Hypothalamus (tissue), 51 donors: ENCODE measurements around the gene CTIF.

ENCODE experiments used
- DNase-seq, 51 donors: peaks; one replicate each; lab custom pipeline; 2025; lab: John Stamatoyannopoulos, UW

The CTIF gene

DNA sequence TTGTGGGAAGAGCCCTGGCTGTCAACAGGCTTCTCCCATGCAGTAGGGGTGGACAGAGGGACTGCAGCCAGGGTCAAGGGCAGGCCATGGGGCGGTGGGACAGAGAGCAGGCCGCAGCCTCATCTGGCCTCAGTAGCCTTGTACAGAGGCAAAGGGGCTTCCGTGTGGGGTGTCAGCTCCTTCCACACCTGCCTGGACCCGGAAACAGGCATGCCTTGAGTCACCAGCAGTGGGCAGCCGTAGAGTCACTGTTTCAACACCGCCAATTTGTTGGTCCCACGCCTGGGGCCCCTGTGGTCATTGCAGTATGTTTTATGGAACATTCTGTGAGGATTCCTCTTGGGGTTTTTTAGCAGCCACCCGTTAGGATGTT is 238.9 kb downstream of the CTIF start:
- DNase-seq: peak in 1 of 51 donors; percentile 21

DNA sequence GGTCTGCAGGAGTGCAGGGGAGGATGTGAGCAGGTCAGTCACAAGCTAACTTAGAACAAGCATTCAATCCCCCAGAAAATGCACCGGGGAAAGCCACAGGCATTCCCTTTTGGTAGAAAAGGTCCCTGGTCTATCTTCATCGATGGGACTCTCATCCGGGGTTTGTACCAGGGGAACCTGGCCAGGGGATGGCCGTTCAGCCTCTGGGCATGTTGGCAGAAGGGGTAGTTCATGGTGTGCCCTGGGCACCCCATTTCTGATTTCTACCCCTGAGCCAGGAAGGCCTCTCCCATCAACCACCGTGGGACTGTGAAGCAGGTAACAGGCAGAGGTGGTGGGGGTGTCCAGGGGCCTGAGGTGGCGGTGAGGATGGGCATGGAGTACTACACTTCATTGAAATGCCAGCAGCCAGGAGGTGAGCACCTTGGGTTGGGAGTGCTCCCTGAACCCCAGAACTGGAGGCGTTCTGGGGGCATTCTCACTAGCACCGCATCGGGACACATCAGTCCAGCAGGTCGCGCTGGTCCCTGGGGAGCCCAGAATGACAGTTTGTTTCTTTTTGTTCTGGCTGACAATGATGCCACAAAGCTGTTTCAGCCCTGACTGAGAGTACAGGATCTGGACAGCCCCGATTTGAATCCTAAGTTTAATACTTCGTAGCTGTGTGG is 239.6 kb downstream of the CTIF start:
- DNase-seq: no peak

GRCh38 chr18:48779462-48779861 is 240.6 kb downstream of the CTIF start:
- no peak for DNase-seq

- no peak for DNase-seq
These were observed 241.5 kb downstream of the CTIF start for GRCh38 chr18:48780201-48780912.

- no peak for DNase-seq
These were observed 242.0 kb downstream of the CTIF start for GRCh38 chr18:48780913-48781162.

DNA sequence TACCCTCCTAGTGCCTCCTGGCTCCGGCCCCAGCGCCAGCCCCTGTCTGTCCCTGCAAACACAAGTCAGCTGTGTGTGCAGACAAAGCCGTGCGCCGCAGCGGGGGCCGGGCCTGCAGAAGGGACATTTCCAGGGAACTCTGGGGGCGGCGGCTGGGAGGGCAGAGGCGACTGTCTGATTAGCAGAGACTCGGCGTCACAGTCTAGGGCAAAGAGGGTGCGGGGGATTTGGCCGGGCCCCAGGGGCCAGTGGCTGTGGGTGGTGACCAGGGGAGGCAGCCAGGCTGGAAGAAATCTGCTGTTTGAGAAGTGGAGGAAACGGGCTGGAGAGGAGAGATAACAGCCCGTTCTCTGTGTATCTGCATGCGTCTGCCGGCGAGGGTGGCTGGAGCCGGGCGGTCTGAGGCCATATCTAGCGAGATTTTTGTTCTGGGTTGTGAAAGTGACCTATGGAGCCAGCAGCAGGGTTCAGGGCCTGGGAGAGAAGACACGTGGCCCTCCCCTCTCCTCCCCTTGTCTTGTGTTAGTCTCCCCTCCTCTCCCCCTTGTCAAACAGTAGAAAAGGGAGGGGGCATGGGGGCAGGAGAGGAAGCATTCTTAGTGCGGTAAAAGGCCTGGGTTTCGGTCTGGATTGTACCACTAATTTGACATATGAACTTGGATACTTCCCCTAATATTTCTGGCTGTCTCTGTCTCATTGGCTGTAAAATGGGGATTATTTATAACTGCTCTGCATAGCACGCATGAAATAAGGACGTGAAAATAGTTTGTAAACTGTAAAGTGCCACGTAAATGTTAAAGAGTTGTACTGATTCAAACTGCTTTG is 242.5 kb downstream of the CTIF start:
- peak in 49 of 51 donors; percentile 13 to 93 (median 72) for DNase-seq

GRCh38 chr18:48781988-48782363 is 243.1 kb downstream of the CTIF start:
- no peak for DNase-seq

- DNase-seq: peak in 26 of 51 donors; percentile 14 to 67 (median 34)
These were observed 243.6 kb downstream of the CTIF start for GRCh38 chr18:48782381-48782861.

DNA sequence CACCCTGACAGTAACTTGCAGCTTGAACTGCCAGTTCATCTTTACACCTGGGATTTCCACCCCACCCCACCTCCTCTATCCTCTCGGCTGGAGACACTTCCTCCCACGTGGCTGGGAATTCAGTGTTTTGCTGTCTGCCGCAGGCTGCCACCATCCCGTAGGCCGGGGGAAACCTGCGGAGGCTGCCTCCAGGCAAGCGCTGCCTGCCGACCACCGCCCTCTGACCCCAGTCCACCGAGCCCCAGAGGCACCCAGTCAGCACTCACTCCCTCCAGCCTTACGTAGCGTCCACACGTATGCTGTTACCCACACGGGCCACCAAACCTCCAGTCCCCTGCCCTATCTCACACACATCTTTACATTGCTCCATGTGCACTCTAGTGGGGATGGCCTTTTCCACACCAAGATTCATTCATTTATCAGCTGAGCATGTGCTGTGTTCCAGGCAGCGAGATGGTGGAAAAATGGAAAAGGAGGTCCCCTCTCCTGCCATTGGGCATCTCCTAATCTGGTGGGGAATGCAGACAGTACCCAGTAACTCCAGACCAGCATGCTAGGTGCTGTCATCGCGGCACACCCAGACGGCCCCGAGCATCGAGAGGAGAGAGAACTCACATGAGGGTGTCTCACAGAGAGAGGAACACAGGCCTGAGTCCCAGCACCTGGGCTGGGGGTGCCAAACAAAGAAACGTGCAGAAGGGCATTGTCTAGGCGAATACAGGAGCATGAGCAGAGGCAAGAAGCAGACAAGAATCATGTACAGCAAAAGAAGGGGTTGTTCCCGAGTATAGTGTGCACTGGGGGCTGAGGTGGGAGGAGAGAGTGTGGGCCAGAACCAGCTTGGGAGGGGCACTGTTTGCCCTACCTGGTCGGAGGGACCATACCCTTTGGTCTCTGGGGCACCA is 245.0 kb downstream of the CTIF start:
- no peak for DNase-seq

GRCh38 chr18:48784656-48785055 is 245.8 kb downstream of the CTIF start:
- DNase-seq: no peak

GRCh38 chr18:48785091-48785614 is 246.3 kb downstream of the CTIF start:
- peak in 4 of 51 donors; percentile 12 to 36 (median 26) for DNase-seq

DNA sequence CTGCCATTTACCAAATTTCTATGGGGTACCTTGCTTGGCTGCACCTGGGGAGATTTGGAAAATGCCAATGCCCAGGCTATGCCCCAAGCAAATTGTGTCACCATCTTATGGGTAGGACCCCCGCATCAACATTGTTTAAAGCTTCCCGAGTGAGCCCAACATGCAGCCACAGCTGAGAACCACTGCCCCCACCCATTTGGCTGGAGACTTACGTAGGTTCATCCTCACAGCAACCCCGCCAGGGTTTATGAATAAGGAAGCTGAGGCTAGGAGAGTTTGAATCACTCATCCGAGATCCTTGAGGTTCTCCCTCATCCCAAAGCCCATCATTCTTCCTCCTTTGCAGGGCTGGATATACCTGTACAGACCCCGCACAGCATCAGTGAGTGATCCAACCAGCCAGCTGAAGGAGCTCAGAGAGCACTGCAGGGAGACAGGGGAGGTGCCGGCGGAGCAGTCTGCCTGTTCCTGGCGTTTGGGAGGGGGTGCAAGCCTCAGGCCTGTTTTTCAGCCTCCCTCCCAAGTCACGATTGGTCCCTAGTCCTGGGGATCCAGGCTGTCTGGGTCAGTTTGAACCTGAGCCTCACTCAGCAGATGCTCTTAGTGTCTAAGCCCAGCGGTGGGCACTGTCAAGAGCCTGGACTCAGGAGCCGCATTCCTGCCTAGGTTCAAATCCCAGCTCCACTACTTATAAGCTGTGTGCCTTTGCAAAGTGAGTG is 247.1 kb downstream of the CTIF start:
- DNase-seq: no peak

DNA sequence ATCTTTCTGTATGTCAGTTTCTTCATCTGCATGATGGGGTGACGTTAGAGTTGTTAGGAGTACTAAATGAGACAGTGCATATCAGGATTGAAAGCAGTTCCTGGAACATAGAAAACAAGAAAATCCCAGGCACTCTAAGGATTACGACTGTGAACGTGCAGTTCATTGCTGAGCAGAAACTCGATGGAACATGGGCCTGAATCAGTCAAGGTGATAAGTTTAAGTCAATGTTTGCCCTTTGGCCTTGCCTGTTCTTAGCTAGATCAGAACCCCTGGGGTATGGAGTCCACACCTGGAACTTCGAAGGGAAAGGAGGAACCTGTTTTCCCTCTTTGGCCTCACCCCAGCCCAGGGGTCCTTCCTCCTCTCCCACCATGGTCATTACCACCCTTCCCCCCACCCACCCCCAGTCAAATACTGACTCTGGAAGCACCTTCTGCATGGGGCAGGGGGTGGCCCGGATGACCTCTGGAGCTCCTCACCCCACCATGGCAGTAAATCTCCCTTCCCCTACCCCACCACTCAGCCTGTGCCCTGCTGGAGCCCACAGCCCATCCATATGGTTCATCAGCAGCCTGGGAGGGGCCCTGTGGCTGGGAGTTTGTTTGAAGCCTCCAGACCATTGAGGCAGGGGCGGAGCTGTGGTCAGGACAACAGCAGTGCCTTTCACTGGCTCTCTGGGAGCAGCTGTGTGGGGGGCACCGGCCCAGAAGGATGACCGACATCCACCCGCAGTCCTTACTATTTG is 247.8 kb downstream of the CTIF start:
- DNase-seq: peak in 1 of 51 donors; percentile 34

GRCh38 chr18:48787203-48788151 is 248.6 kb downstream of the CTIF start:
- no peak for DNase-seq

- DNase-seq: no peak
These were observed 249.5 kb downstream of the CTIF start for GRCh38 chr18:48788373-48788772.

DNA sequence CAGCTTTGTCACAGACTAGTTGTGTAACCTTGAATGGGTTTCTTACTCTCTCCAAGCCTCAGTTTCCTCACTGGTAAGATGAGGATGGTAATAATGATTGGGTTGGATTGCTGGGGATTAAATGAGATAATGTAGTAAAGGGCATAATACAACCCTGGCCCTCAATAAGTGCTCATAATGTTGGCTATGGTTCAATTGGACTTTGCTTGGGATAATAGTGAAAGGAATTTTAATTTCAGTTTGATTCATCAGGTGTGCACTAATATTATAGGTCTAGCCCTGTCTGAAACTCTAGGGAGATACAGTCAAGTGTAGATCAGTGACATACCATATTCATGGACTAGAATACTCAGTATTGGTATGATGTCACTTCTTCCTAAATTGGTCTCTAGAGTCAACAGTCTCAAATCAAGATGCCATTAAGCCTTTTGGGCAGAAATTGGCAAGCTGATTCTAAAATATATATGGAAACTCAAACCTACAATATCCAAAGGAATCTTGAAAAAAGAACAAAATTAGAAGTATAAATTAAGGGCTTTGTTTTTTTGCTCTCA is 250.5 kb downstream of the CTIF start:
- DNase-seq: no peak

DNA sequence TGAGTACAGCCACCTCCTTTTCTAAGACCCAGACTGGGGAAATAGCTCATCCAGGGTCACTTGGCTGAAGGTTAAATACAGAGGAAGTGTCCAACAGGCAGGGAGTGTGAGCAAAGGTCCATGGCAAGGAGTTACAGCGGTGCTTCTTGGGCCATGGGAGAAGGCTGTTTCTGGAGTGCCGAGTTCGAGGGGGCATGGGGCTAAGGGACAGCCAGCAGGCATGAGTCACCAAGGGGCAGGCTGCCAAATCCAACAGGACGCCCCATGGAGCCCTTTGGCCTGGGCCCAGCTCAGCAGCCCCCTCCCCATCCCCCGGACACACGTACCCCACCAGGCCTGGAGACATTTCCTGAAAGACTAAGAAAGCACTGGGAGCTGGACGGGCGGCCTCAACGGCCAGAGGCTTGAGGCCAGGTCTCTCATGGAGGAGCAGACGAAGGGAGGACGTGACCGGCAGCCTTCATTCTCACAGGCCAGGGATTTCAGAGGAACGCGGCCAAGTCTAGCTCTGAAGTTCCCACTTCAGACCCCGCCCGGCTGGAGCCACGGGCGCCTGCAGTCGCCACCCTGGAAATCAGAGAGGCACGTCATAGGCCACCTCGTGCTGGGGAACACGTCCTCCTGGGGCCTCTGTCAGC is 251.5 kb downstream of the CTIF start:
- DNase-seq: peak in 8 of 51 donors; percentile 18 to 62 (median 38)
